ENCODE measurements around the gene DSCAM. TPM values are rescaled to one million over a fixed set of nuclear protein-coding genes. Genes with fewer than 3 reads are reported as not detected.

Gene DSCAM
- total RNA-seq, 2 donors from 2014 or later = 0.05 TPM; not detected in 1

- Histone ChIP-seq H3K27ac (no peak overlapping the region), H3K27me3 (no peaks in the 10 kb centered on the region), H3K4me3 (no peak overlapping the region), H3K4me1 (no peaks in the 10 kb centered on the region), H3K9me3 (no peaks in the 10 kb centered on the region), H3K36me3 (no peaks in the 10 kb centered on the region), H3K9ac (ENCODE audit: low read depth in 2 of 2, low read length in 2 of 2) (no peak overlapping the region)
- no peak for TF ChIP-seq CTCF (IDR thresholded peaks at IDR 0.05)
- DNase-seq = no peak
- intact Hi-C loops (cut with DNase I) = no loop called here
These were observed 298.9 kb downstream of the DSCAM start for GRCh38 chr21:40547906-40548513.

GRCh38 chr21:40546647-40547046, 300.3 kb downstream of the DSCAM start:
- Histone ChIP-seq H3K4me3 (no peak overlapping the region), H3K9me3 (no peaks in the 10 kb centered on the region), H3K4me1 (no peaks in the 10 kb centered on the region), H3K27ac (no peak overlapping the region), H3K27me3 (no peaks in the 10 kb centered on the region), H3K36me3 (no peaks in the 10 kb centered on the region), H3K9ac (ENCODE audit: low read depth in 2 of 2, low read length in 2 of 2) (no peak overlapping the region)
- intact Hi-C loops (cut with DNase I) = no loop called here
- no peak for DNase-seq
- TF ChIP-seq CTCF (IDR thresholded peaks at IDR 0.05) = no peak

GRCh38 chr21:40540216-40540615, 306.7 kb downstream of the DSCAM start:
- H3K27ac ChIP-seq = no peak overlapping the region
- no peak for DNase-seq
- H3K36me3 ChIP-seq = no peaks in the 10 kb centered on the region
- H3K9ac ChIP-seq (ENCODE audit: low read depth in 2 of 2, low read length in 2 of 2) = no peak overlapping the region
- intact Hi-C loops (cut with DNase I) = no loop called here
- no peaks in the 10 kb centered on the region for H3K9me3 ChIP-seq
- TF ChIP-seq CTCF (IDR thresholded peaks at IDR 0.05) = no peak
- no peaks in the 10 kb centered on the region for H3K27me3 ChIP-seq
- H3K4me1 ChIP-seq = no peaks in the 10 kb centered on the region
- H3K4me3 ChIP-seq = no peak overlapping the region

- Histone ChIP-seq H3K4me1 (no peaks in the 10 kb centered on the region), H3K4me3 (no peak overlapping the region), H3K9me3 (no peaks in the 10 kb centered on the region), H3K27ac (no peak overlapping the region), H3K9ac (ENCODE audit: low read depth in 2 of 2, low read length in 2 of 2) (no peak overlapping the region), H3K27me3 (no peaks in the 10 kb centered on the region), H3K36me3 (no peaks in the 10 kb centered on the region)
- no peak for TF ChIP-seq CTCF (IDR thresholded peaks at IDR 0.05)
- intact Hi-C loops (cut with DNase I) = no loop called here
- DNase-seq = no peak
These were observed 312.1 kb downstream of the DSCAM start for GRCh38 chr21:40534886-40535285.

GRCh38 chr21:40531431-40532110, 315.4 kb downstream of the DSCAM start:
- Histone ChIP-seq H3K9me3 (no peaks in the 10 kb centered on the region), H3K36me3 (no peaks in the 10 kb centered on the region), H3K9ac (ENCODE audit: low read depth in 2 of 2, low read length in 2 of 2) (no peak overlapping the region), H3K27me3 (no peaks in the 10 kb centered on the region), H3K4me1 (no peaks in the 10 kb centered on the region), H3K27ac (no peak overlapping the region), H3K4me3 (no peak overlapping the region)
- intact Hi-C loops (cut with DNase I) = no loop called here
- DNase-seq = no peak
- no peak for TF ChIP-seq CTCF (IDR thresholded peaks at IDR 0.05)

Data from colonic mucosa (tissue), 4 donors.